HG02588 (cell line): ENCODE results near the gene HIC2.
A peak's percentile ranks its signal among the peaks of the same experiment; 100 is the strongest.
"Not testable (repeated sequence)": the region's sequence is repeated elsewhere in the genome, so short reads cannot be mapped to it uniquely, and the experiment has no call there.

Experiments
- ATAC-seq: cut with Tn5 transposase; IDR thresholded peaks from one replicate; pipeline ENCODE4 v1.9.1; 2021; ENCODE audit warnings: mild to moderate bottlenecking, moderate library complexity; ENCODE audit not compliant: unreplicated experiment

Gene HIC2

GRCh38 chr22:21417227-21417746 is at the start of gene HIC2:
Gene HIC2, plus strand, starts transcription at chr22:21417371. Its CDS starts 25,461 bp downstream, at chr22:21442832.
- ATAC-seq = peak; percentile 74

GRCh38 chr22:21368603-21369310 is 48.4 kb upstream of the HIC2 start:
- ATAC-seq = not testable (repeated sequence)

GRCh38 chr22:21375880-21376279 is 41.3 kb upstream of the HIC2 start:
- ATAC-seq = not testable (repeated sequence)

- ATAC-seq = peak; percentile 51
These were observed 33.3 kb upstream of the HIC2 start, which contains the start of gene RIMBP3B for GRCh38 chr22:21383701-21384467. Gene RIMBP3B, plus strand, starts transcription at chr22:21383751. Its CDS starts 108 bp downstream, at chr22:21383859.

GRCh38 chr22:21384468-21385357 is 32.5 kb upstream of the HIC2 start:
- peak; percentile 11 for ATAC-seq

GRCh38 chr22:21389480-21389879 is 27.7 kb upstream of the HIC2 start:
- ATAC-seq = not testable (repeated sequence)

- ATAC-seq = not testable (repeated sequence)
These were observed 27.2 kb upstream of the HIC2 start for GRCh38 chr22:21390013-21390412.

GRCh38 chr22:21394613-21395012 is 22.6 kb upstream of the HIC2 start:
- not testable (repeated sequence) for ATAC-seq

- not testable (repeated sequence) for ATAC-seq
These were observed 15.8 kb upstream of the HIC2 start for GRCh38 chr22:21401197-21401969.

GRCh38 chr22:21402763-21403314 is 14.3 kb upstream of the HIC2 start:
- not testable (repeated sequence) for ATAC-seq

- ATAC-seq = not testable (repeated sequence)
These were observed 10.0 kb upstream of the HIC2 start for GRCh38 chr22:21407139-21407538.

GRCh38 chr22:21407792-21408191 is 9.4 kb upstream of the HIC2 start:
- ATAC-seq = not testable (repeated sequence)

GRCh38 chr22:21416375-21416774 is 796 bp upstream of the HIC2 start:
- not testable (repeated sequence) for ATAC-seq

GRCh38 chr22:21417853-21418252 is 682 bp downstream of the HIC2 start:
- peak; percentile 17 for ATAC-seq

GRCh38 chr22:21418974-21419638 is 1.9 kb downstream of the HIC2 start:
- not testable (repeated sequence) for ATAC-seq

GRCh38 chr22:21420180-21420763 is 3.1 kb downstream of the HIC2 start:
- not testable (repeated sequence) for ATAC-seq

GRCh38 chr22:21424084-21424709 is 7.0 kb downstream of the HIC2 start:
- ATAC-seq = not testable (repeated sequence)
